ENCODE data around the gene PRR30.

Gene PRR30

GRCh38 chr2:27133195-27133875, 5.9 kb downstream of the PRR30 start:
- no peak for TF ChIP-seq FOXP2 (optimal IDR thresholded peaks at IDR 0.05; ENCODE audit: borderline replicate concordance, extremely low read depth, extremely low read length, insufficient read depth)
- no peak for TF ChIP-seq SIN3A (IDR thresholded peaks at IDR 0.05; ENCODE audit: borderline replicate concordance, insufficient read depth, low read length)
- TF ChIP-seq POLR2AphosphoS5 (IDR thresholded peaks at IDR 0.05; ENCODE audit: low read depth, low read length) = no peak
- no peak for TF ChIP-seq TAF1 (IDR thresholded peaks at IDR 0.05; ENCODE audit: borderline replicate concordance, insufficient read depth, low read length)
- TF ChIP-seq REST (IDR thresholded peaks at IDR 0.05; ENCODE audit: insufficient read depth in 1 of 2, low read depth in 2 of 2, low read length in 2 of 2) = no peak

- TF ChIP-seq POLR2AphosphoS5 (IDR thresholded peaks at IDR 0.05; ENCODE audit: low read depth, low read length) (no peak), TAF1 (IDR thresholded peaks at IDR 0.05; ENCODE audit: borderline replicate concordance, insufficient read depth, low read length) (no peak), SIN3A (IDR thresholded peaks at IDR 0.05; ENCODE audit: borderline replicate concordance, insufficient read depth, low read length) (no peak), FOXP2 (optimal IDR thresholded peaks at IDR 0.05; ENCODE audit: borderline replicate concordance, extremely low read depth, extremely low read length, insufficient read depth) (no peak), REST (IDR thresholded peaks at IDR 0.05; ENCODE audit: insufficient read depth in 1 of 2, low read depth in 2 of 2, low read length in 2 of 2) (no peak)
These were observed 7.8 kb downstream of the PRR30 start for GRCh38 chr2:27131429-27131828.

- TF ChIP-seq SIN3A (IDR thresholded peaks at IDR 0.05; ENCODE audit: borderline replicate concordance, insufficient read depth, low read length) (no peak), POLR2AphosphoS5 (IDR thresholded peaks at IDR 0.05; ENCODE audit: low read depth, low read length) (no peak; the same call in 1 of the 2 replicates), TAF1 (IDR thresholded peaks at IDR 0.05; ENCODE audit: borderline replicate concordance, insufficient read depth, low read length) (no peak), FOXP2 (optimal IDR thresholded peaks at IDR 0.05; ENCODE audit: borderline replicate concordance, extremely low read depth, extremely low read length, insufficient read depth) (no peak), REST (IDR thresholded peaks at IDR 0.05; ENCODE audit: insufficient read depth in 1 of 2, low read depth in 2 of 2, low read length in 2 of 2) (no peak)
These were observed 8.8 kb downstream of the PRR30 start for GRCh38 chr2:27130396-27130795.

GRCh38 chr2:27128668-27129571, 10.3 kb downstream of the PRR30 start:
- TF ChIP-seq FOXP2 (optimal IDR thresholded peaks at IDR 0.05; ENCODE audit: borderline replicate concordance, extremely low read depth, extremely low read length, insufficient read depth) (no peak), SIN3A (IDR thresholded peaks at IDR 0.05; ENCODE audit: borderline replicate concordance, insufficient read depth, low read length) (no peak), REST (IDR thresholded peaks at IDR 0.05; ENCODE audit: insufficient read depth in 1 of 2, low read depth in 2 of 2, low read length in 2 of 2) (no peak), TAF1 (IDR thresholded peaks at IDR 0.05; ENCODE audit: borderline replicate concordance, insufficient read depth, low read length) (no peak), POLR2AphosphoS5 (IDR thresholded peaks at IDR 0.05; ENCODE audit: low read depth, low read length) (no peak; the same call in none of the 2 replicates)

Measured in PFSK-1 (cell line).